HUES48 (cell line): ENCODE measurements around the gene FGD4.

ENCODE experiments used
- H3K27ac ChIP-seq: one replicate; pipeline ENCODE4 v1.7.0; 2013; ENCODE audit warnings: low read depth, low read length, inconsistent platforms
- H3K27me3 ChIP-seq: 2 replicates; pipeline ENCODE4 v1.6.1; 2013; ENCODE audit warnings: mild to moderate bottlenecking, low read length; ENCODE audit not compliant: control insufficient read depth, insufficient read depth
- H3K36me3 ChIP-seq: 2 replicates; pipeline ENCODE4 v1.6.1; 2013; ENCODE audit warnings: low read length; ENCODE audit not compliant: control insufficient read depth, insufficient read depth
- H3K4me1 ChIP-seq: 2 replicates; pipeline ENCODE4 v1.6.1; 2013; ENCODE audit warnings: mild to moderate bottlenecking, low read length; ENCODE audit not compliant: control insufficient read depth, insufficient read depth
- H3K4me3 ChIP-seq: 2 replicates; pipeline ENCODE4 v1.5.1; 2013; ENCODE audit warnings: mild to moderate bottlenecking, low read depth, low read length
- H3K9ac ChIP-seq: 2 replicates; pipeline ENCODE4 v1.6.1; 2013; ENCODE audit warnings: mild to moderate bottlenecking, low read depth, low read length, moderate library complexity
- H3K9me3 ChIP-seq: 2 replicates; pipeline ENCODE4 v1.6.1; 2013; ENCODE audit warnings: low read length; ENCODE audit not compliant: control insufficient read depth, insufficient read depth

Gene FGD4

DNA sequence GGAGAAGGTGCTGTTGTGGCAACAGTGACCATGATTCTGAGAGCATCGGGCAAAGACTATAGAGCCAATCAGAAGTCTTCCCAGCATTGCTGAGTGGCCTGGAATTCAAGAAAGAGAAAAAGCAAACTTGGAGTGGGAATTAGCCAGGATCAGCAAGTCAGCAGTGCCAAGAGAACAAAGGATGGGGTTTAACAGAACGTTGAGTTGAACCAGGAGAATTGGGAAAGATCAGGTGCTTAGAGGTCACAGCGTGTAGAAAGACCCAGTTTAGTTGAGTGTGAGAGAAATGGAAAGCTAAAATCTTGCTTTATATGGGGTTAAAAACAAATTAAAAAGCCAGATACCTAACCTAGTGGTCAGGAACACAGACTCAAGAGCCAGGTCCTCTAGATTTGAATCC, 189.2 kb downstream of the FGD4 start:
- Histone ChIP-seq H3K27me3 (no peaks in the 10 kb centered on the region), H3K9ac (no peak overlapping the region), H3K27ac (no peak overlapping the region), H3K4me1 (no peaks in the 10 kb centered on the region; the same call in 1 of the 2 replicates), H3K9me3 (no peaks in the 10 kb centered on the region), H3K4me3 (no peak overlapping the region), H3K36me3 (peaks cover 53% of the 10 kb centered on the region)

- no peak overlapping the region for H3K9ac ChIP-seq
- no peaks in the 10 kb centered on the region for H3K9me3 ChIP-seq
- peaks cover 56% of the 10 kb centered on the region for H3K36me3 ChIP-seq
- no peaks in the 10 kb centered on the region for H3K27me3 ChIP-seq
- H3K4me3 ChIP-seq = no peak overlapping the region
- no peak overlapping the region for H3K27ac ChIP-seq
- H3K4me1 ChIP-seq = no peaks in the 10 kb centered on the region; the same call in 1 of the 2 replicates
Observed at GRCh38 chr12:32589165-32589865, 190.0 kb downstream of the FGD4 start.

DNA sequence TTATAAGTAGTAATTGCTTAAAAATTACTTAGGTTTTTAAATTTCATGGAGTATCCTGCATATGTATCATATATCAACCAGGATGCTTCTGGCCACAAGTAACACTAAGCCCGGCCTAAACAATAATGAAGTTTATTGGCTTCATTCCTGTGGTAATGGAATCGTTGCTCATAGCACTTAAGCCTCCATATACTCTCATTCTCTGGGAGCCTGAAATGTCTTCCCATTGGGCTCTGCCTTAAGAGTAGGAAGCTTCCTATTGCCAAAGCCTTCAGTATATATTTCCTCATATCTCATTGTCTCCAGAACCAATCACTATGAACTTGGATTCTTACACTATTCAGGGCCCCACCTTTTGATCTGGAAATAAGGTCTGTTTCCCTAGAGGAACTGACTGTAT, 195.9 kb downstream of the FGD4 start:
- H3K9me3 ChIP-seq = no peaks in the 10 kb centered on the region
- H3K4me1 ChIP-seq = 0 out of 2 replicates have a peak, but pooled peaks cover 8% of the 10 kb centered on the region
- no peak overlapping the region for H3K27ac ChIP-seq
- H3K27me3 ChIP-seq = no peaks in the 10 kb centered on the region
- no peak overlapping the region for H3K4me3 ChIP-seq
- peaks cover 61% of the 10 kb centered on the region for H3K36me3 ChIP-seq
- no peak overlapping the region for H3K9ac ChIP-seq

GRCh38 chr12:32596030-32596429, 196.7 kb downstream of the FGD4 start:
- Histone ChIP-seq H3K36me3 (peaks cover 61% of the 10 kb centered on the region), H3K27me3 (no peaks in the 10 kb centered on the region)

DNA sequence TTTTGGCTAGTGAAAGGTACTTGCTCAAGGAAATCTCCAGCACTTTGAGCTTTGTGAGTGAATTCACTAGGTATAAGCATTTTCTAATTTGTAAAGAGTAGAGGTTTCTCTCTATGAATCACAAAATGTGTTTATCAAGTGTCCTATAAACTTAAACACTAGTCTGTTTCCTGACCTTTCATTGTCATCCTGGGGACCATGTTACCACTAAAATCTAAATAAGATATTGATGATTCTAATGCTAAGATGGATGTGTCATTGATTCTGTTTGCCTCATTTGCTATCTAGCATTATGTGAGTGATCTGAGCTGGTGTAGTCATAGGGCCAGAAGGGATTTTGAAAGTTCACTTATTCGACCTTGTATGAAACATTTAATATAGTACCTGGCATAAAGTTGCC, 199.3 kb downstream of the FGD4 start:
- H3K27ac ChIP-seq = no peak overlapping the region
- no peak overlapping the region for H3K4me3 ChIP-seq
- 0 out of 2 replicates have a peak, but pooled peaks cover 8% of the 10 kb centered on the region for H3K4me1 ChIP-seq
- no peaks in the 10 kb centered on the region for H3K27me3 ChIP-seq
- H3K9ac ChIP-seq = no peak overlapping the region
- peaks cover 63% of the 10 kb centered on the region for H3K36me3 ChIP-seq
- H3K9me3 ChIP-seq = no peaks in the 10 kb centered on the region

More at GRCh38 chr12:32596030-32596429, 196.7 kb downstream of the FGD4 start:
- Histone ChIP-seq H3K9me3 (no peaks in the 10 kb centered on the region), H3K4me3 (no peak overlapping the region), H3K9ac (no peak overlapping the region), H3K27ac (no peak overlapping the region), H3K4me1 (0 out of 2 replicates have a peak, but pooled peaks cover 8% of the 10 kb centered on the region)

- Histone ChIP-seq H3K36me3 (peaks cover 75% of the 10 kb centered on the region), H3K4me3 (no peak overlapping the region), H3K9me3 (no peaks in the 10 kb centered on the region), H3K27ac (no peak overlapping the region), H3K9ac (no peak overlapping the region), H3K4me1 (0 out of 2 replicates have a peak, but pooled peaks cover 8% of the 10 kb centered on the region), H3K27me3 (no peaks in the 10 kb centered on the region)
Observed at GRCh38 chr12:32600681-32601080, 201.3 kb downstream of the FGD4 start.

- H3K4me1 ChIP-seq = 0 out of 2 replicates have a peak, but pooled peaks cover 5% of the 10 kb centered on the region
- no peak overlapping the region for H3K9ac ChIP-seq
- H3K36me3 ChIP-seq = peaks cover 88% of the 10 kb centered on the region
- no peaks in the 10 kb centered on the region for H3K27me3 ChIP-seq
- H3K27ac ChIP-seq = no peak overlapping the region
- H3K4me3 ChIP-seq = no peak overlapping the region
- H3K9me3 ChIP-seq = no peaks in the 10 kb centered on the region
Observed at GRCh38 chr12:32603071-32603470, 203.7 kb downstream of the FGD4 start.

- H3K27ac ChIP-seq = no peak overlapping the region
- peaks cover 88% of the 10 kb centered on the region for H3K36me3 ChIP-seq
- no peak overlapping the region for H3K9ac ChIP-seq
- no peak overlapping the region for H3K4me3 ChIP-seq
- H3K4me1 ChIP-seq = 0 out of 2 replicates have a peak, but pooled peaks cover 5% of the 10 kb centered on the region
- H3K9me3 ChIP-seq = no peaks in the 10 kb centered on the region
- no peaks in the 10 kb centered on the region for H3K27me3 ChIP-seq
Observed at GRCh38 chr12:32603858-32604257, 204.5 kb downstream of the FGD4 start.

GRCh38 chr12:32604565-32604964, 205.2 kb downstream of the FGD4 start:
- 0 out of 2 replicates have a peak, but pooled peaks cover 5% of the 10 kb centered on the region for H3K4me1 ChIP-seq
- no peak overlapping the region for H3K9ac ChIP-seq
- no peak overlapping the region for H3K4me3 ChIP-seq
- H3K27me3 ChIP-seq = no peaks in the 10 kb centered on the region
- no peaks in the 10 kb centered on the region for H3K9me3 ChIP-seq
- no peak overlapping the region for H3K27ac ChIP-seq
- peaks cover 91% of the 10 kb centered on the region for H3K36me3 ChIP-seq

DNA sequence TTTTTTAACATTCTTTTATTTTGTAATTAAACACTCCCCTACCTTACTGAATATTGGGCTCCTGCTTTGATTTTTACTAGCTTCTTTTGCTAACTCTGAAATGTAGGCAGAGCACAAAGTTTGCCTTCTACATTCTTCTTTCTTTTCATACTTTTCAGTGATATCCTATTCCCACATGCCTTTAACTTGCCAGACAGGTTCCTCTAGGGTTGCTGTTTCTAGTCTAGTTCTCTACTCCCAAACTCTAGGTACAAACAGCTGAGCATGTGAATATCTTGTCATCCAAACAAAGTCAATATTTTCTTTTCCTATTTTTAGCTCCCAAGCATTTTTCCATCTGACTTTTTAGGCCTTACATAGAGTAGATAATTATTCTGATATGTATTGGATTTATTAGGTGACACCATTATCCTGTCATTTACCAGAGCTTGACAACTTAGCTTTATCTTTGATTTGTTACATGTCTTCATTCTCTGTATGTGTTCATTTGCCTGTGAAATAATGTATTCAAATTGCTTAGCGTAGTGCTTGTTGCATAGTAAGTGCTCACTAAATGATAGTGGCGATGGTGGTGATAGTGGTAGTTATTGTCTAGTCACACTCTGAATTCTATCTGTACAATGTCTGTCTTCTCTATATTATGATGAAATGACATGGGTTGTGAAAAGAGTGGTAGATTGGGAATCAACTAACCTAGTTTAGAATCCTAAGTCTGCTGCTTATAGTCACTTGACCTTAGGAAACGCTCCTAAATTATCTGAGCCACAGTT, 206.2 kb downstream of the FGD4 start:
- Histone ChIP-seq H3K36me3 (peaks cover 91% of the 10 kb centered on the region), H3K4me1 (0 out of 2 replicates have a peak, but pooled peaks cover 5% of the 10 kb centered on the region), H3K27ac (no peak overlapping the region), H3K9ac (no peak overlapping the region), H3K9me3 (no peaks in the 10 kb centered on the region), H3K27me3 (no peaks in the 10 kb centered on the region), H3K4me3 (no peak overlapping the region)

DNA sequence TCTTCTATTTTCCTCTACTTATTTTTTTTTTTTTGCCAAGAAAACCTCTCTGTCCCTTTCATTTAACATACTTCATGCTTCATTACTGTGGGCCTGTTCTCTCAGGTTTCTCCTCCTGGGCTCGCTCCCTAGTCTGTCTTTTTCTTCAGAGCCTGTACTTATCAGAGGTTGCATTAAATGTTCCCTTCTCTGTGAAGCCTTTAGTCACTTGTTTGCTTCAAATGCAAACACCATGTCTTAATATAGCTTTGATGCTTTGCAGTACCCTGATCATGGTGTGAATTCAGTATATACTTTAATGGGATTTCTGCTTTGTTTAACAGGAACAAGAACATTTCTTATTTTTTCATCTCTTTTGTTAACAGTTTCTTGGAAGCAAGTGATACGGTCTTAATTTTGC, 207.1 kb downstream of the FGD4 start:
- 0 out of 2 replicates have a peak, but pooled peaks cover 5% of the 10 kb centered on the region for H3K4me1 ChIP-seq
- no peaks in the 10 kb centered on the region for H3K9me3 ChIP-seq
- no peak overlapping the region for H3K27ac ChIP-seq
- no peaks in the 10 kb centered on the region for H3K27me3 ChIP-seq
- no peak overlapping the region for H3K9ac ChIP-seq
- peaks cover 91% of the 10 kb centered on the region for H3K36me3 ChIP-seq
- H3K4me3 ChIP-seq = no peak overlapping the region
